ENCODE data around the gene PRADC1.

The PRADC1 gene

DNA sequence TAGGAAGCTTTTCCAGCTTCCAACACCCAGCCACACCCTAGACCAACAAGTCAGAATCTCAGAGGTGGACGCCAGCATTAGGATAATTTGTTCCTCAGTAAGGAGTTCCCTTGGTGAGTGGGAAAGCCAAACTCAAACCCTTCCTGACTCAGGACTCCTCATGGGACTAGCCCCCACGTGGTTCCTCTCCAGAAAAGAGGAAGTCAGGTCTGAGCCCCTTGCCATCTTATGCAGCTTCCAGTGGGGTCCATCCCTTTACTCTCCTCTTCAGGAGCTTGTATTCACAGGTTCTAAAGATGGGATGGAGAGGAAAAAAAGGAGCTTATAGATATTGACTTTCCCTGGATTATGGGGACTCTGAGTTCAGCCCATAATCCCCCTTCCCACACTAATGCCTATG lies 45.5 kb downstream of the PRADC1 start:
- TF ChIP-seq, protein P1, sequence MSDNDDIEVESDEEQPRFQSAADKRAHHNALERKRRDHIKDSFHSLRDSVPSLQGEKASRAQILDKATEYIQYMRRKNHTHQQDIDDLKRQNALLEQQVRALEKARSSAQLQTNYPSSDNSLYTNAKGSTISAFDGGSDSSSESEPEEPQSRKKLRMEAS (IDR thresholded peaks at IDR 0.05) = no peak
- TF ChIP-seq, protein P2, sequence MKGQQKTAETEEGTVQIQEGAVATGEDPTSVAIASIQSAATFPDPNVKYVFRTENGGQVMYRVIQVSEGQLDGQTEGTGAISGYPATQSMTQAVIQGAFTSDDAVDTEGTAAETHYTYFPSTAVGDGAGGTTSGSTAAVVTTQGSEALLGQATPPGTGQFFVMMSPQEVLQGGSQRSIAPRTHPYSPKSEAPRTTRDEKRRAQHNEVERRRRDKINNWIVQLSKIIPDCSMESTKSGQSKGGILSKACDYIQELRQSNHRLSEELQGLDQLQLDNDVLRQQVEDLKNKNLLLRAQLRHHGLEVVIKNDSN (IDR thresholded peaks at IDR 0.05) = no peak
- no peak for TF ChIP-seq NFIC (IDR thresholded peaks at IDR 0.05)
- no peak for TF ChIP-seq EP300 (IDR thresholded peaks at IDR 0.05; ENCODE audit: borderline replicate concordance)
- TF ChIP-seq YY1 (IDR thresholded peaks at IDR 0.05; ENCODE audit: low read depth) = no peak
- no peak for TF ChIP-seq TAF1 (IDR thresholded peaks at IDR 0.05; ENCODE audit: low read depth)
- no peak for TF ChIP-seq RAD21 (IDR thresholded peaks at IDR 0.05; ENCODE audit: low read depth)
- TF ChIP-seq FOXM1 (IDR thresholded peaks at IDR 0.05; ENCODE audit: borderline replicate concordance, low read depth) = no peak
- TF ChIP-seq TCF12 (IDR thresholded peaks at IDR 0.05; ENCODE audit: low read depth) = no peak
- TF ChIP-seq, protein P3, sequence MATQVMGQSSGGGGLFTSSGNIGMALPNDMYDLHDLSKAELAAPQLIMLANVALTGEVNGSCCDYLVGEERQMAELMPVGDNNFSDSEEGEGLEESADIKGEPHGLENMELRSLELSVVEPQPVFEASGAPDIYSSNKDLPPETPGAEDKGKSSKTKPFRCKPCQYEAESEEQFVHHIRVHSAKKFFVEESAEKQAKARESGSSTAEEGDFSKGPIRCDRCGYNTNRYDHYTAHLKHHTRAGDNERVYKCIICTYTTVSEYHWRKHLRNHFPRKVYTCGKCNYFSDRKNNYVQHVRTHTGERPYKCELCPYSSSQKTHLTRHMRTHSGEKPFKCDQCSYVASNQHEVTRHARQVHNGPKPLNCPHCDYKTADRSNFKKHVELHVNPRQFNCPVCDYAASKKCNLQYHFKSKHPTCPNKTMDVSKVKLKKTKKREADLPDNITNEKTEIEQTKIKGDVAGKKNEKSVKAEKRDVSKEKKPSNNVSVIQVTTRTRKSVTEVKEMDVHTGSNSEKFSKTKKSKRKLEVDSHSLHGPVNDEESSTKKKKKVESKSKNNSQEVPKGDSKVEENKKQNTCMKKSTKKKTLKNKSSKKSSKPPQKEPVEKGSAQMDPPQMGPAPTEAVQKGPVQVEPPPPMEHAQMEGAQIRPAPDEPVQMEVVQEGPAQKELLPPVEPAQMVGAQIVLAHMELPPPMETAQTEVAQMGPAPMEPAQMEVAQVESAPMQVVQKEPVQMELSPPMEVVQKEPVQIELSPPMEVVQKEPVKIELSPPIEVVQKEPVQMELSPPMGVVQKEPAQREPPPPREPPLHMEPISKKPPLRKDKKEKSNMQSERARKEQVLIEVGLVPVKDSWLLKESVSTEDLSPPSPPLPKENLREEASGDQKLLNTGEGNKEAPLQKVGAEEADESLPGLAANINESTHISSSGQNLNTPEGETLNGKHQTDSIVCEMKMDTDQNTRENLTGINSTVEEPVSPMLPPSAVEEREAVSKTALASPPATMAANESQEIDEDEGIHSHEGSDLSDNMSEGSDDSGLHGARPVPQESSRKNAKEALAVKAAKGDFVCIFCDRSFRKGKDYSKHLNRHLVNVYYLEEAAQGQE (IDR thresholded peaks at IDR 0.05; ENCODE audit: low read depth) = no peak
- TF ChIP-seq CEBPB (IDR thresholded peaks at IDR 0.05) = no peak
- TF ChIP-seq ZBTB7A (IDR thresholded peaks at IDR 0.05; ENCODE audit: low read depth) = no peak
- TF ChIP-seq EGR1 (IDR thresholded peaks at IDR 0.05) = no peak
- no peak for TF ChIP-seq TEAD4 (IDR thresholded peaks at IDR 0.05)
- TF ChIP-seq CREB1 (IDR thresholded peaks at IDR 0.05; ENCODE audit: low read depth) = no peak

DNA sequence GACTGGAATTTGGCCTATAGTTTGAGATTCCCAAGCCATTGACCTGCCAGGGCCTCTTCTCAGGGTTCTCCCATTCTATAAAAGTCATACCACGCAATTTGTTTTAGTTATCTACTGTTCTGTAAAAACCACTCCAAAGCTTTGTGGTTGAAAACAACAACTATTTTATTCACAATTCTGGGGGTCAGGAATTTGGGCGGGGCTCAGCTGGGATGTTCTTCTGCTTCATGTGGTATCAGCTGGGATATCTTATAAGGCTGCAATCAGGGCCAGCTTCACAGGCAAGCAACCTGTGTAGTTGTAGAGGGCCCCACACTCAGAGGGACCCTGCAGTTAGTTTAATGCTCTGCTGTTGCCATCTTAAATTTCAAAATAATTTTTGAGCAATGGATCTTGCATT lies 47.1 kb downstream of the PRADC1 start:
- TF ChIP-seq TAF1 (IDR thresholded peaks at IDR 0.05; ENCODE audit: low read depth) (no peak), RAD21 (IDR thresholded peaks at IDR 0.05; ENCODE audit: low read depth) (no peak), TEAD4 (IDR thresholded peaks at IDR 0.05) (no peak), TCF12 (IDR thresholded peaks at IDR 0.05; ENCODE audit: low read depth) (no peak), YY1 (IDR thresholded peaks at IDR 0.05; ENCODE audit: low read depth) (no peak), CREB1 (IDR thresholded peaks at IDR 0.05; ENCODE audit: low read depth) (no peak), NFIC (IDR thresholded peaks at IDR 0.05) (no peak), EGR1 (IDR thresholded peaks at IDR 0.05) (no peak), EP300 (IDR thresholded peaks at IDR 0.05; ENCODE audit: borderline replicate concordance) (no peak), ZBTB7A (IDR thresholded peaks at IDR 0.05; ENCODE audit: low read depth) (no peak), CEBPB (IDR thresholded peaks at IDR 0.05) (no peak), FOXM1 (IDR thresholded peaks at IDR 0.05; ENCODE audit: borderline replicate concordance, low read depth) (no peak)
- TF ChIP-seq, protein P1 (IDR thresholded peaks at IDR 0.05) = no peak
- TF ChIP-seq, protein P2 (IDR thresholded peaks at IDR 0.05) = no peak
- TF ChIP-seq, protein P3 (IDR thresholded peaks at IDR 0.05; ENCODE audit: low read depth) = no peak
